PFSK-1 (cell line): ENCODE measurements around the gene EVA1B.

Experiments used
- POLR2AphosphoS5 ChIP-seq: IDR thresholded peaks from 2 replicates; pipeline ENCODE4 v1.6.1; 2012; ENCODE audit warnings: low read depth, mild to moderate bottlenecking, control low read depth, low read length, moderate library complexity
- SIN3A ChIP-seq: IDR thresholded peaks from 2 replicates; pipeline ENCODE4 v1.6.1; 2012; ENCODE audit warnings: mild to moderate bottlenecking, low read length, moderate library complexity, borderline replicate concordance; ENCODE audit not compliant: insufficient read depth

DNA sequence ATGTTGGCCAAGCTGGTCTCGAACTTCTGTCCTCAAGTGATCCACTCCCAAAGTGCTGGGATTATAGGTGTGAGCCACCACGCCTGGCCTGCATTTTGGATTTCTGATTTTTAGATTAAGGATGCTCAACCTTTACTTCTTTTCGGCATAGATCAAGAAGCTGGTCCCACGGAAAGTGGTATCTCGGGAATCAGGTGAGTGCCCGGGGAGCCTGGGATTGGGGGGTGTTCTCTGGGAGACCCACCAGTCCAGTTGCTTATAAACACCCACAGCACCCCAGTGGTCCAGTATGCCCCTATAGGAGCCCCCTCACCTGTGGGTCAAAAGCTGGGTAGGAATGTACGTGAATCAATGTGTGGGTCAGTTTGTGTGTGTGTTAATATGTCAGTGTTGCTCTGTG lies 14.0 kb downstream of the EVA1B start:
- TF ChIP-seq SIN3A: no peak
- TF ChIP-seq POLR2AphosphoS5: no peak
